Measurements from ENCODE around the gene CHTOP.

The CHTOP gene

GRCh38 chr1:153693466-153693865 lies 59.6 kb downstream of the CHTOP start:
- no peak for DNase-seq
